SIG-M5 treated with dmso at 0.1 percent for 504 hours (cell line): Measurements from ENCODE around the gene RNF214.
"Not testable (repeated sequence)": the region's sequence is repeated elsewhere in the genome, so short reads cannot be mapped to it uniquely, and the experiment has no call there.

Experiments used
- DNase-seq: peaks from one replicate; lab custom pipeline; 2025; ENCODE audit not compliant: unreplicated experiment; lab: John Stamatoyannopoulos, UW

The RNF214 gene

GRCh38 chr11:117197516-117198456 lies 34.7 kb upstream of the RNF214 start:
- no peak for DNase-seq

DNA sequence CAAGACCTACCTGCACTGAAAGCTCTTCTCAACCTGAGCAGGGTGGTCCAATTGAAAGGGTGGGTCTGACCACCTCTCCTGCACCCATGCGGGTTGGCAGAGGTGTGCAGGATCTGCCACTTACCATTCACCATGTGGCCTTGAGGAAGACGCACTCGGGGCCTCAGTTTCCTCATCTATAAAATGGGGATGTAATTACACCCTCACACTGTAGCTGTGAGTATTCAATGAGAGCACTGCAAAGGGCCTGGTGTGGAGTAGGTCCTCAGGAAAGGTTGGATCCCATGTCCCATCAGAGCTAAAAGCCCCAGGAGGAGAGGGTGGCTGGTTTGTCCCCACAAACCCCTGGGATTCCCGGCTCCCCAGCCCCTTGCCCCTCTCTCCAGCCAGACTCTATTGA lies 33.9 kb upstream of the RNF214 start:
- no peak for DNase-seq

DNA sequence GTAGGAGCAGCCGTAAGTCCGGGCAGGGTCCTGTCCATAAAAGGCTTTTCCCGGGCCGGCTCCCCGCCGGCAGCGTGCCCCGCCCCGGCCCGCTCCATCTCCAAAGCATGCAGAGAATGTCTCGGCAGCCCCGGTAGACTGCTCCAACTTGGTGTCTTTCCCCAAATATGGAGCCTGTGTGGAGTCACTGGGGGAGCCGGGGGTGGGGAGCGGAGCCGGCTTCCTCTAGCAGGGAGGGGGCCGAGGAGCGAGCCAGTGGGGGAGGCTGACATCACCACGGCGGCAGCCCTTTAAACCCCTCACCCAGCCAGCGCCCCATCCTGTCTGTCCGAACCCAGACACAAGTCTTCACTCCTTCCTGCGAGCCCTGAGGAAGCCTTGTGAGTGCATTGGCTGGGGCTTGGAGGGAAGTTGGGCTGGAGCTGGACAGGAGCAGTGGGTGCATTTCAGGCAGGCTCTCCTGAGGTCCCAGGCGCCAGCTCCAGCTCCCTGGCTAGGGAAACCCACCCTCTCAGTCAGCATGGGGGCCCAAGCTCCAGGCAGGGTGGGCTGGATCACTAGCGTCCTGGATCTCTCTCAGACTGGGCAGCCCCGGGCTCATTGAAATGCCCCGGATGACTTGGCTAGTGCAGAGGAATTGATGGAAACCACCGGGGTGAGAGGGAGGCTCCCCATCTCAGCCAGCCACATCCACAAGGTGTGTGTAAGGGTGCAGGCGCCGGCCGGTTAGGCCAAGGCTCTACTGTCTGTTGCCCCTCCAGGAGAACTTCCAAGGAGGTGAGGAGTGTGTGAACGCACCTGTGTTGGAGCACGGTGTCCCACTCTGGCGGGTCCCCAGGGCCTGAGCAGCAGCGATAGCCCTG lies 33.2 kb upstream of the RNF214 start, which contains the start of gene TAGLN:
Gene TAGLN (plus strand): TSS at position 318 of the 863 bp plus-strand sequence. CDS start 3,644 bp downstream, outside the sequence.
- no peak for DNase-seq

- DNase-seq, result no peak
Observed at GRCh38 chr11:117199916-117200812, 32.3 kb upstream of the RNF214 start.

- DNase-seq, result no peak
Observed at GRCh38 chr11:117200813-117201657, 31.4 kb upstream of the RNF214 start.

GRCh38 chr11:117201658-117202305 lies 30.7 kb upstream of the RNF214 start:
- no peak for DNase-seq

DNA sequence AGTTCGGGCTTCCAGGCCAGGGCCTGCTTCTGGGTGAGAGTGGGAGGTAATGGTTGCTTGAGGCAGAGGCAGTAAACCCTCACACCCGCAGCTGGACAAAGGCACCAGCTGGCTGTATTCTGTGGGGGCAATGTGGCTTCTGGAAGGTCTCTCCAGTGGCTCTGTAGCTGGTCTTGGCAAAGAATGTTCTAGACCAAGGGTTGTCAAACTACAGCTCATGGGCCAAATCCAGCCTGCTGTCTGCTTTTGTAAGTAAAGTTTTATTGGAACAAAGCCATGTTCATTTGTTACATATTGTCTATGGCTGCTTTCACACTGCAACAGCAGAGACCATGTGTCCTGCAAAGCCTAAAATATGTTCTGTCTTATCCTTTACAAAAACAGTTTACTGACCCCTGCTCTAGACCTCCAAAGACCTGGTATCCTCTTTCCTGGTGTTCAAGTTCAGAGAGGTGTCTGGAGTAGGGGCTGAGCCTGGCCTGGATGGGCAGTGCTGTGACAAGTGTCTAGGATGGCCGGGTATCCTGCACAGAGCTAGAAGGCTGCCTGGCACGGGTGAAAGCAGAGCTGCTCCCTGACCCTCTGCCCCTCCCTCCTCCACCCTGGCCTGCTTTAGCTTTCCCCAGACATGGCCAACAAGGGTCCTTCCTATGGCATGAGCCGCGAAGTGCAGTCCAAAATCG lies 29.9 kb upstream of the RNF214 start:
- no peak for DNase-seq

- DNase-seq, result no peak
Observed at GRCh38 chr11:117203069-117203407, 29.4 kb upstream of the RNF214 start.

DNA sequence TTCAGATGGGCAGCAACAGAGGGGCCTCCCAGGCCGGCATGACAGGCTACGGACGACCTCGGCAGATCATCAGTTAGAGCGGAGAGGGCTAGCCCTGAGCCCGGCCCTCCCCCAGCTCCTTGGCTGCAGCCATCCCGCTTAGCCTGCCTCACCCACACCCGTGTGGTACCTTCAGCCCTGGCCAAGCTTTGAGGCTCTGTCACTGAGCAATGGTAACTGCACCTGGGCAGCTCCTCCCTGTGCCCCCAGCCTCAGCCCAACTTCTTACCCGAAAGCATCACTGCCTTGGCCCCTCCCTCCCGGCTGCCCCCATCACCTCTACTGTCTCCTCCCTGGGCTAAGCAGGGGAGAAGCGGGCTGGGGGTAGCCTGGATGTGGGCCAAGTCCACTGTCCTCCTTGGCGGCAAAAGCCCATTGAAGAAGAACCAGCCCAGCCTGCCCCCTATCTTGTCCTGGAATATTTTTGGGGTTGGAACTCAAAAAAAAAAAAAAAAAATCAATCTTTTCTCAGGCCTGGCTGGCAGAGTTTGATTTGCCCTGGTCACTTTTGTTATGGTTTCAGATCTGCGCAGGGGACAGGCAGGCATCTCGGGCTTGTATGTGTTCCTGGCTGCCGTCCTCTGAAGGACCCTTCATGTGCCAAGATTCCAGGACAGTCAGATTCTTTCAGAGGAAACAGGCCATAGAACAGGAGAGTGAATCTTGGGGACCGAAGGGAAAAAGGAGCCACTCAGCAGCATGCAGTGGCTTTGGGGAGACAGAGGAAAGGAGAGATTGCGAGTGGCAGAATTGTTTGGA lies 28.0 kb upstream of the RNF214 start:
- no peak for DNase-seq

DNA sequence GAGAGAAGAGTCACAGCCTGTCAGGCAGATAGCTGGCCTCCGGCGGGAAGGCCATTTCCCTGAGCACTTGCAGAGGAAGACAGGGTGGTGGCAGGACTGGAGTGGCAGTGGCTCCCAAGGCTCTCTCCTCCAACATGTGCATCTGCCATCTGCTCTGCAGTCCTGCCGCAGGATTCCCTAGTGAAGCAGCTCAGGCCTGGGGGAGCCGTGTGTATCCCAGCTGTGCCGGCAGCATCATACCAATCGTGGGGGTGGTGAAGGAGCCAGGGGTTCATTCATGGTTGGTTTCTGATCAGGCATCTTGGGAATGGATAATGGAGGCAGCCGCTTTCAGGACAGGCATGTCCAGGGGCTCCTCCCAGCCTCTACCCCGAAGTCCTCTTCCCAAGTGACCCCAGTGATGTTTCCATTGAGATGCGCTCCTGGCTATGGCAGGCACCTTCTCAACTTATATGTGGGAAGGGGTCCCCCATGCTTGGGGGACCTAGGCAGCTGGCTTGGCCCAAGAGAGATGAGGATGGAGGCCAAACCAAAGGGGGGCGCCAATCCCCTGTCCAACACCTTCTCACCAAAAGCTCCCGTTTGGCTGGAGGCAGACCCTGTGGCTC lies 27.2 kb upstream of the RNF214 start:
- DNase-seq, result no peak

GRCh38 chr11:117206111-117206510 lies 26.4 kb upstream of the RNF214 start:
- not testable (repeated sequence) for DNase-seq

DNA sequence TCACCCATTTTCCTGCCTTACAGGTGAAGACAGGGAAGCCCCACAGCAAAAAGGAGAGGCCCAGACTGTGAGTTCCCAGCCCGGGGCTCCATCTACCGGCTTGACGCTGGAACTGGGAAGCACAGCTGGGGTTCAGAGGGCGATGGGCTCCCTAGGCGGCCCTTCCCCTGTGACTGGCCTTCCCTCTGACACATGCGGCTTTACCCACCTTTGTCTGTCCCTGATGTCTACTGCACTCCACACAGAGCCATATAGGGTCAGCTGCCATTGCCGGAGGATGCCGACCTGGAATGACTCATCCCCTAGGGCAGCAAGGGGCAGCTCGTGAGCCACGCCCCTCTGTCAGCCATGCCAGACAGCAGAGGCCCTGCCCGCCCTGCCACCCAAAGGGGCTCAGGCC lies 25.6 kb upstream of the RNF214 start:
- DNase-seq, result not testable (repeated sequence)

DNA sequence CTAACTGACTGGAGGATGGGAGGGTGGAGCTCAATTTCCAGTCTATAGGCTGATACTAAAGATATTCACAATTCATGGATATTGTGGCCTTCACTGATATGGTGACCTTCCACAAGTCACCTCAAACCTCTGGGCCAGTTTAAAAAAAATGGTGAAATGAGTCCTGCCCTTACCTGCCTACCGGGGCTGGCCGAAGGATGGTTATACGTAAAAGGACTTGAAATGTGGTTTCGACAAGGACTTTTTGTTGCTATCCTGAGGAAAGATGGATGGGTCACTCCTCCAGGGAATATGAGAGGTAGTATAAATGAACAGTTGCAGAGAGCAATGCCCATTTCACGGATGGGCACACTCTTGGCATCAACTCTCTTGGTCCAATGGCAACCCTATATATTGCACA lies 25.0 kb upstream of the RNF214 start:
- DNase-seq, result not testable (repeated sequence)

GRCh38 chr11:117208710-117209109 lies 23.8 kb upstream of the RNF214 start:
- DNase-seq, result not testable (repeated sequence)

- DNase-seq, result not testable (repeated sequence)
Observed at GRCh38 chr11:117209351-117210125, 22.9 kb upstream of the RNF214 start.

DNA sequence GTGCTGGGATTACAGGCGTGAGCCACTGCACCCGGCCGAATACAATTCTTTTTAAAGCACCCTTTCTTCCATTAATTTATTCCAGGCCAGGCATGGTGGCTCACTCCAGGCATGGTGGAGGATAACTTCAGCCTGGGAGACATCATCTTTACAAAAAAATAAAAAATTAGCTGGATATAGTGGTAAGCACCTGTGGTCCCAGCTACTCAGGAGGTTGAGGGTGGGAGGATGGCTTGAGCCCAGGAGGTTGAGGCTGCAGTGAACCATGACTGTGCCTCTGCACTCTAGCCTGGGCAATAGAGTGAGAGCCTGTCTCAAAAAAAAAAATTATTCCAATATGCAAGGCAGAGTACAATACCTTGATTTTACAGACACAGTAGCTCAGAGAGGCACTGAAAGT lies 21.9 kb upstream of the RNF214 start:
- no peak for DNase-seq
